WTC11 (cell line): ENCODE results near the gene B3GALT5.

Experiments used
- CREM ChIP-seq: sonication (generic); formaldehyde crosslinking; IDR thresholded peaks from 2 replicates; pipeline ENCODE4 v1.8.1; 2022; ENCODE audit warnings: mild to moderate bottlenecking, missing genetic modification reagents, moderate library complexity
- USF1 ChIP-seq: sonication (generic); formaldehyde crosslinking; IDR thresholded peaks from 2 replicates; pipeline ENCODE4 v1.8.0; 2022; ENCODE audit warnings: mild to moderate bottlenecking, missing genetic modification reagents

GRCh38 chr21:39710866-39711265 lies 98.1 kb downstream of the B3GALT5 start:
- TF ChIP-seq CREM (no peak), USF1 (CRISPR knock-in tag) (no peak)
